H1 (cell line): ENCODE measurements around the gene ZNF148. TPM values are rescaled to one million over a fixed set of nuclear protein-coding genes. Genes with fewer than 3 reads are reported as not detected.

Source experiments
- RNF2 ChIP-seq: fragments of 200-900, 300-1000 bp; sonication (generic); IDR thresholded peaks from 2 replicates; pipeline ENCODE4 v1.7.1; 2016; ENCODE audit warnings: borderline replicate concordance, low read depth, mild to moderate bottlenecking, antibody characterized with exemption, low read length; ENCODE audit not compliant: poor library complexity, severe bottlenecking; ENCODE audit errors: missing control alignments
- SIX5 ChIP-seq: IDR thresholded peaks from 2 replicates; pipeline ENCODE4 v1.6.1; 2011; ENCODE audit warnings: mild to moderate bottlenecking, low read depth, low read length
- TEAD4 ChIP-seq: IDR thresholded peaks from 2 replicates; pipeline ENCODE4 v1.6.1; 2012; ENCODE audit warnings: low read depth, low read length, inconsistent platforms, mixed read lengths
- polyA plus RNA-seq, 7 experiments: library from polyadenylated mRNA; depleted of rRNA in 3 of 7; stranded (reverse) in 5 of 7; unstranded in 2 of 7; fragments of >200 nt in 5 of 7; fragments of 200-250 nt in 2 of 7; gene quantifications; 1 replicate in 5 of 7; 2 replicates in 1 of 7; 4 replicates in 1 of 7; pipeline versions ENCODE4 v1.2.1 to v1.2.3, GENCODE V29; 2011 to 2013; ENCODE audit warnings: missing spikeins in 2 of 7, mixed read lengths in 2 of 7
- total RNA-seq: library from RNA; stranded (reverse); fragmentation: NEBNext Ultra II Directional; extraction: Animal tissue kit (Norgen Biotek cat#: 25700); gene quantifications from 2 replicates; pipeline ENCODE4 v1.2.1, GENCODE V29; 2021
- TF ChIP-seq, protein P1 (sequence below): fragments of 300-600 bp; sonication (generic); IDR thresholded peaks from 2 replicates; pipeline ENCODE4 v1.7.1; 2012; ENCODE audit warnings: low read length, moderate library complexity, mild to moderate bottlenecking, inconsistent platforms; ENCODE audit not compliant: insufficient replicate concordance
- TF ChIP-seq, protein P2 (sequence below): IDR thresholded peaks from 2 replicates; pipeline ENCODE4 v1.6.1; 2012; ENCODE audit warnings: inconsistent platforms

Gene ZNF148
- total and polyA plus RNA-seq, 2 of the 8 experiments (the other 6 are each of a cell fraction or from before 2014, with no cell fraction given), result 3.7 to 22.6 TPM

DNA sequence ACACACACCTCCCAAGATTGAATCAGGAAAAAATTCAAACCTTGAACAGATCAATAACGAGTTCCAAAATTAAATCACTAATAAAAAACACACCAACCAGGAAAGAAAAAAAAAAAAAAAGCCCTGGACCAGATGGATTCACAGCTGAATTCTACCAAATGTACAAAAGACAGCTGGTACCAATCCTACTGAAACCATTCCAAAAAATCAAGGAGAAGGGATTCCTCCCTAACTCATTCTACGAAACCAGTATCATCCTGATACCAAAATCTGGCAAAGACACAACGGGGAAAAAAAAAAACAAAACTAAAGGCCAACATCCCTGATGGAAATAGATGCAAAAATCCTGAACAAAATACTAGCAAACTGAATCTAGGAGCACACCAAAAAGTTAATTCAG is 108.2 kb downstream of the ZNF148 start (continued):
- TF ChIP-seq, protein P1, sequence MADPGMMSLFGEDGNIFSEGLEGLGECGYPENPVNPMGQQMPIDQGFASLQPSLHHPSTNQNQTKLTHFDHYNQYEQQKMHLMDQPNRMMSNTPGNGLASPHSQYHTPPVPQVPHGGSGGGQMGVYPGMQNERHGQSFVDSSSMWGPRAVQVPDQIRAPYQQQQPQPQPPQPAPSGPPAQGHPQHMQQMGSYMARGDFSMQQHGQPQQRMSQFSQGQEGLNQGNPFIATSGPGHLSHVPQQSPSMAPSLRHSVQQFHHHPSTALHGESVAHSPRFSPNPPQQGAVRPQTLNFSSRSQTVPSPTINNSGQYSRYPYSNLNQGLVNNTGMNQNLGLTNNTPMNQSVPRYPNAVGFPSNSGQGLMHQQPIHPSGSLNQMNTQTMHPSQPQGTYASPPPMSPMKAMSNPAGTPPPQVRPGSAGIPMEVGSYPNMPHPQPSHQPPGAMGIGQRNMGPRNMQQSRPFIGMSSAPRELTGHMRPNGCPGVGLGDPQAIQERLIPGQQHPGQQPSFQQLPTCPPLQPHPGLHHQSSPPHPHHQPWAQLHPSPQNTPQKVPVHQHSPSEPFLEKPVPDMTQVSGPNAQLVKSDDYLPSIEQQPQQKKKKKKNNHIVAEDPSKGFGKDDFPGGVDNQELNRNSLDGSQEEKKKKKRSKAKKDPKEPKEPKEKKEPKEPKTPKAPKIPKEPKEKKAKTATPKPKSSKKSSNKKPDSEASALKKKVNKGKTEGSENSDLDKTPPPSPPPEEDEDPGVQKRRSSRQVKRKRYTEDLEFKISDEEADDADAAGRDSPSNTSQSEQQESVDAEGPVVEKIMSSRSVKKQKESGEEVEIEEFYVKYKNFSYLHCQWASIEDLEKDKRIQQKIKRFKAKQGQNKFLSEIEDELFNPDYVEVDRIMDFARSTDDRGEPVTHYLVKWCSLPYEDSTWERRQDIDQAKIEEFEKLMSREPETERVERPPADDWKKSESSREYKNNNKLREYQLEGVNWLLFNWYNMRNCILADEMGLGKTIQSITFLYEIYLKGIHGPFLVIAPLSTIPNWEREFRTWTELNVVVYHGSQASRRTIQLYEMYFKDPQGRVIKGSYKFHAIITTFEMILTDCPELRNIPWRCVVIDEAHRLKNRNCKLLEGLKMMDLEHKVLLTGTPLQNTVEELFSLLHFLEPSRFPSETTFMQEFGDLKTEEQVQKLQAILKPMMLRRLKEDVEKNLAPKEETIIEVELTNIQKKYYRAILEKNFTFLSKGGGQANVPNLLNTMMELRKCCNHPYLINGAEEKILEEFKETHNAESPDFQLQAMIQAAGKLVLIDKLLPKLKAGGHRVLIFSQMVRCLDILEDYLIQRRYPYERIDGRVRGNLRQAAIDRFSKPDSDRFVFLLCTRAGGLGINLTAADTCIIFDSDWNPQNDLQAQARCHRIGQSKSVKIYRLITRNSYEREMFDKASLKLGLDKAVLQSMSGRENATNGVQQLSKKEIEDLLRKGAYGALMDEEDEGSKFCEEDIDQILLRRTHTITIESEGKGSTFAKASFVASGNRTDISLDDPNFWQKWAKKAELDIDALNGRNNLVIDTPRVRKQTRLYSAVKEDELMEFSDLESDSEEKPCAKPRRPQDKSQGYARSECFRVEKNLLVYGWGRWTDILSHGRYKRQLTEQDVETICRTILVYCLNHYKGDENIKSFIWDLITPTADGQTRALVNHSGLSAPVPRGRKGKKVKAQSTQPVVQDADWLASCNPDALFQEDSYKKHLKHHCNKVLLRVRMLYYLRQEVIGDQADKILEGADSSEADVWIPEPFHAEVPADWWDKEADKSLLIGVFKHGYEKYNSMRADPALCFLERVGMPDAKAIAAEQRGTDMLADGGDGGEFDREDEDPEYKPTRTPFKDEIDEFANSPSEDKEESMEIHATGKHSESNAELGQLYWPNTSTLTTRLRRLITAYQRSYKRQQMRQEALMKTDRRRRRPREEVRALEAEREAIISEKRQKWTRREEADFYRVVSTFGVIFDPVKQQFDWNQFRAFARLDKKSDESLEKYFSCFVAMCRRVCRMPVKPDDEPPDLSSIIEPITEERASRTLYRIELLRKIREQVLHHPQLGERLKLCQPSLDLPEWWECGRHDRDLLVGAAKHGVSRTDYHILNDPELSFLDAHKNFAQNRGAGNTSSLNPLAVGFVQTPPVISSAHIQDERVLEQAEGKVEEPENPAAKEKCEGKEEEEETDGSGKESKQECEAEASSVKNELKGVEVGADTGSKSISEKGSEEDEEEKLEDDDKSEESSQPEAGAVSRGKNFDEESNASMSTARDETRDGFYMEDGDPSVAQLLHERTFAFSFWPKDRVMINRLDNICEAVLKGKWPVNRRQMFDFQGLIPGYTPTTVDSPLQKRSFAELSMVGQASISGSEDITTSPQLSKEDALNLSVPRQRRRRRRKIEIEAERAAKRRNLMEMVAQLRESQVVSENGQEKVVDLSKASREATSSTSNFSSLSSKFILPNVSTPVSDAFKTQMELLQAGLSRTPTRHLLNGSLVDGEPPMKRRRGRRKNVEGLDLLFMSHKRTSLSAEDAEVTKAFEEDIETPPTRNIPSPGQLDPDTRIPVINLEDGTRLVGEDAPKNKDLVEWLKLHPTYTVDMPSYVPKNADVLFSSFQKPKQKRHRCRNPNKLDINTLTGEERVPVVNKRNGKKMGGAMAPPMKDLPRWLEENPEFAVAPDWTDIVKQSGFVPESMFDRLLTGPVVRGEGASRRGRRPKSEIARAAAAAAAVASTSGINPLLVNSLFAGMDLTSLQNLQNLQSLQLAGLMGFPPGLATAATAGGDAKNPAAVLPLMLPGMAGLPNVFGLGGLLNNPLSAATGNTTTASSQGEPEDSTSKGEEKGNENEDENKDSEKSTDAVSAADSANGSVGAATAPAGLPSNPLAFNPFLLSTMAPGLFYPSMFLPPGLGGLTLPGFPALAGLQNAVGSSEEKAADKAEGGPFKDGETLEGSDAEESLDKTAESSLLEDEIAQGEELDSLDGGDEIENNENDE, result no peak
- TF ChIP-seq TEAD4 (no peak), RNF2 (no peak), SIX5 (no peak)
- TF ChIP-seq, protein P2, sequence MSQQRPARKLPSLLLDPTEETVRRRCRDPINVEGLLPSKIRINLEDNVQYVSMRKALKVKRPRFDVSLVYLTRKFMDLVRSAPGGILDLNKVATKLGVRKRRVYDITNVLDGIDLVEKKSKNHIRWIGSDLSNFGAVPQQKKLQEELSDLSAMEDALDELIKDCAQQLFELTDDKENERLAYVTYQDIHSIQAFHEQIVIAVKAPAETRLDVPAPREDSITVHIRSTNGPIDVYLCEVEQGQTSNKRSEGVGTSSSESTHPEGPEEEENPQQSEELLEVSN, result no peak
